ENCODE results near the gene OSBPL5. TPM values are rescaled to one million over a fixed set of nuclear protein-coding genes. Genes with fewer than 3 reads are reported as not detected.

OSBPL5 gene, protein sequence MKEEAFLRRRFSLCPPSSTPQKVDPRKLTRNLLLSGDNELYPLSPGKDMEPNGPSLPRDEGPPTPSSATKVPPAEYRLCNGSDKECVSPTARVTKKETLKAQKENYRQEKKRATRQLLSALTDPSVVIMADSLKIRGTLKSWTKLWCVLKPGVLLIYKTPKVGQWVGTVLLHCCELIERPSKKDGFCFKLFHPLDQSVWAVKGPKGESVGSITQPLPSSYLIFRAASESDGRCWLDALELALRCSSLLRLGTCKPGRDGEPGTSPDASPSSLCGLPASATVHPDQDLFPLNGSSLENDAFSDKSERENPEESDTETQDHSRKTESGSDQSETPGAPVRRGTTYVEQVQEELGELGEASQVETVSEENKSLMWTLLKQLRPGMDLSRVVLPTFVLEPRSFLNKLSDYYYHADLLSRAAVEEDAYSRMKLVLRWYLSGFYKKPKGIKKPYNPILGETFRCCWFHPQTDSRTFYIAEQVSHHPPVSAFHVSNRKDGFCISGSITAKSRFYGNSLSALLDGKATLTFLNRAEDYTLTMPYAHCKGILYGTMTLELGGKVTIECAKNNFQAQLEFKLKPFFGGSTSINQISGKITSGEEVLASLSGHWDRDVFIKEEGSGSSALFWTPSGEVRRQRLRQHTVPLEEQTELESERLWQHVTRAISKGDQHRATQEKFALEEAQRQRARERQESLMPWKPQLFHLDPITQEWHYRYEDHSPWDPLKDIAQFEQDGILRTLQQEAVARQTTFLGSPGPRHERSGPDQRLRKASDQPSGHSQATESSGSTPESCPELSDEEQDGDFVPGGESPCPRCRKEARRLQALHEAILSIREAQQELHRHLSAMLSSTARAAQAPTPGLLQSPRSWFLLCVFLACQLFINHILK
- 1 to 10 TPM; 4.5 to 5.2 TPM for total RNA-seq
- polyA plus RNA-seq, result 1 to 10 TPM in 1 of 2 donors, under 1 TPM in 1; 0.75 to 1.2 TPM

DNA sequence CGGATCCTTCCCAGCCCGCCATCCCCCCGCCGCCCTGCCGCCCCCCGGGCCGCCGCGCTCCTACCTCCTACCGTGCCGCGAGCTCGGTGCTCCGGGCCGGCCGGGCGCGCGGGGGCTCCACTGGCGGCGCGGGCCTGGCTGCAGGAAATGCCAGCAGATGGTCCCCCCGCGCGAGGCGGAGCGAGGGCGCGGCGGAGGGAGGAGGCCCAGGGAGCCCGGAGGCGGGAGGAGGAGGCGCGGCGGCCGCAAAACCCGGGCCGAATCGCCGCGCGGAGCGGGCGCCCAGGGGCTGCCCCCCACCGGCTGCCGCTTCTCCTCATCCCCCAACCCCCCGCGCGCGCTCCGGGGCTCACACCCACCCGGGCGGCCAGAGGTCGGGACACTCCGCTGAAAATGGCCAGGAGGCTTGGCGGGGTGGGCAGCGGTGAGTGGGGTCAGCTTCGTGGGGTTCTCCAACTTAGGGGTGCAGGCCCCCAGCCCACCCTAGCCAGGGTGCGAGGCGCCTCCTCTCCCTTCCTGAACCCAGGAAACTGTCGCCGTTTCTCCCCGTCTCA lies at the start of gene OSBPL5:
TSS of gene OSBPL5 (minus strand) at position 159 of the 554 bp plus-strand sequence. CDS start 36,162 bp downstream, outside the sequence.
- Mint-ChIP-seq H3K27ac (peak within 1 kb of the TSS in 3 of 7 donors; percentile 66 to 86 (median 70)), H3K9me3 (peaks cover 0 to 4% (median 0%) of the 10 kb centered on the region in 8 donors), H3K27me3 (peaks cover 14 to 28% of the 10 kb centered on the region in 2 donors), H3K4me3 (peak within 1 kb of the TSS; percentile 64 to 83 (median 76)), H3K4me1 (peaks cover 6 to 40% (median 28%) of the 10 kb centered on the region in 4 donors), H3K36me3 (no peaks in the 10 kb centered on the region)
- Histone ChIP-seq H3K27me3 (ENCODE audit: insufficient read depth, low read length) (no peaks in the 10 kb centered on the region), H3K4me3 (ENCODE audit: low read length in 2 of 2) (peak within 1 kb of the TSS in 1 of 2 donors; percentile 32), H3K9me3 (ENCODE audit: control insufficient read depth in 1 of 2, low read length in 2 of 2) (no peaks in the 10 kb centered on the region), H3K36me3 (ENCODE audit: insufficient read depth, low read length) (no peaks in the 10 kb centered on the region), H3K4me1 (ENCODE audit: insufficient read depth, low read length) (peaks cover 17% of the 10 kb centered on the region), H3K27ac (ENCODE audit: low read depth, low read length) (no peak within 1 kb of the TSS)
- intact Hi-C loops (cut with micrococcal nuclease), result no loop called here
- ChIA-PET POLR2A (ENCODE audit: partially characterized antibody) (no interaction called here), CTCF (ENCODE audit: partially characterized antibody) (no interaction called here)
- DNase-seq, result peak; percentile 17 to 35 (median 28)

DNA sequence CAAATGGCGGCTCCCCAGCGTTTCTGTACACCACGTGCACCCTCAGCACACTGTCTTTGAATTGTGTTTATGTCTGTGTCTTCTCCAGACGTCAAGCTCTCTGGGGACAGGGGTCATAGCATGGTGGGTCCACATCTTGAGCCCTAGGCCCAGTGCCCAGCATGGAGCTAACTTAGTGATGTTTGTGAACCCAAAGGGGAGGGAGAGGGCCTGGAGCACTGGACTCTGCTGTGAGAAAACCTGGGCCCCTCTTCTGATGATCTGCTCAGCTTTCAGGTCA lies 49.2 kb upstream of the OSBPL5 start:
- H3K4me3 Mint-ChIP-seq, result no peak overlapping the region
- DNase-seq, result no peak
- intact Hi-C loops (cut with micrococcal nuclease), result no loop called here
- Histone ChIP-seq H3K27ac (ENCODE audit: low read depth, low read length) (no peak overlapping the region), H3K4me1 (ENCODE audit: insufficient read depth, low read length) (no peaks in the 10 kb centered on the region), H3K36me3 (ENCODE audit: insufficient read depth, low read length) (no peaks in the 10 kb centered on the region), H3K4me3 (ENCODE audit: low read length in 2 of 2) (no peak overlapping the region), H3K27me3 (ENCODE audit: insufficient read depth, low read length) (no peaks in the 10 kb centered on the region), H3K9me3 (ENCODE audit: control insufficient read depth in 1 of 2, low read length in 2 of 2) (no peaks in the 10 kb centered on the region)
- H3K4me1 Mint-ChIP-seq, result peaks cover 0 to 4% (median 0%) of the 10 kb centered on the region in 4 donors
- H3K27ac Mint-ChIP-seq, result no peak overlapping the region
- peaks cover 0 to 19% (median 8%) of the 10 kb centered on the region in 8 donors for H3K9me3 Mint-ChIP-seq
- CTCF ChIA-PET (ENCODE audit: partially characterized antibody), result interaction anchor here (0.6 kb wide), 1 partner anchor 9 kb away, joined by 3 read pairs; no protein-coding TSS in a partner anchor
- H3K36me3 Mint-ChIP-seq, result no peaks in the 10 kb centered on the region
- POLR2A ChIA-PET (ENCODE audit: partially characterized antibody), result no interaction called here
- H3K27me3 Mint-ChIP-seq, result peaks cover 8 to 22% of the 10 kb centered on the region in 2 donors

DNA sequence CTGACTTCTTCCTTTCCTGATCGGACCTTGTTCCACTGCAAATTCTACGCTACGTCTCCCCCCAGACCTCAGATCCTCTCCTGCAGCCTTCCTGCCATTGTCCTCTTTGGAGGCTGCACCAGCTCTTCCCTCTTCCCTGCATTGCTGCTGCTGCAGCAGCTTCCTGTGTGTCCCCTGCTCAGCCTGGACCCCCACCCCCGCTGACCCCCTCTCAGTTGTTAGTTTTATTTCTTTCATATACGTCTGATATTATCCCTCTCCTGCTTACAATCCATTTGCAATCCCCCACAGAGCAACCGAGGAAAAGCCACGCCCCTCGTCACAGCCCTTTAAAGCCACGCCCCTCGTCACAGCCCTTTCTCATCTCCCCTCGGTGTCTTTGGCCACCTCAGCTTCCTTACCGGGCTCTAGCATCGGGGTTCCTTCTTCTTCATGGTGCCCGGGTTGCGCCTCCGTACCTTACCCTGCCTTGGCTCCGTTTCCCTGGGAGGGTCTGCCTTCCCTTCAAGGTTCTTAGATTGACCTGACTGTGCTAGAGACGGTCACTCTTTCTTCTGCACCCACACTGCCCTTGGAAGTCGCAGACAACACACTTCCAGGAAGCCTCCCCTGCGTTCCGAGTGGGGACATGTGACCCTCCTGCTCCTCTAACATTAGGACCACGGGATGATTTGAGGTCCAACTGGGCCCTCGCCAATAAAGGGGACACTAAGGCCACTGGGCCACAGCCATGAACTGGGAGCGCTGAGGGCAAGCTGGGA lies 48.7 kb upstream of the OSBPL5 start:
- no peaks in the 10 kb centered on the region for H3K36me3 ChIP-seq (ENCODE audit: insufficient read depth, low read length)
- peaks cover 8 to 22% of the 10 kb centered on the region in 2 donors for H3K27me3 Mint-ChIP-seq
- CTCF ChIA-PET (ENCODE audit: partially characterized antibody), result no interaction called here
- peaks cover 0 to 4% (median 0%) of the 10 kb centered on the region in 4 donors for H3K4me1 Mint-ChIP-seq
- H3K9me3 Mint-ChIP-seq, result peaks cover 0 to 19% (median 10%) of the 10 kb centered on the region in 8 donors
- no peak overlapping the region for H3K27ac ChIP-seq (ENCODE audit: low read depth, low read length)
- H3K4me3 Mint-ChIP-seq, result no peak overlapping the region
- H3K27me3 ChIP-seq (ENCODE audit: insufficient read depth, low read length), result no peaks in the 10 kb centered on the region
- H3K9me3 ChIP-seq (ENCODE audit: control insufficient read depth in 1 of 2, low read length in 2 of 2), result no peaks in the 10 kb centered on the region
- no peaks in the 10 kb centered on the region for H3K36me3 Mint-ChIP-seq
- H3K4me1 ChIP-seq (ENCODE audit: insufficient read depth, low read length), result no peaks in the 10 kb centered on the region
- DNase-seq, result no peak
- intact Hi-C loops (cut with micrococcal nuclease), result no loop called here
- no peak overlapping the region for H3K27ac Mint-ChIP-seq
- POLR2A ChIA-PET (ENCODE audit: partially characterized antibody), result no interaction called here
- no peak overlapping the region for H3K4me3 ChIP-seq (ENCODE audit: low read length in 2 of 2)

DNA sequence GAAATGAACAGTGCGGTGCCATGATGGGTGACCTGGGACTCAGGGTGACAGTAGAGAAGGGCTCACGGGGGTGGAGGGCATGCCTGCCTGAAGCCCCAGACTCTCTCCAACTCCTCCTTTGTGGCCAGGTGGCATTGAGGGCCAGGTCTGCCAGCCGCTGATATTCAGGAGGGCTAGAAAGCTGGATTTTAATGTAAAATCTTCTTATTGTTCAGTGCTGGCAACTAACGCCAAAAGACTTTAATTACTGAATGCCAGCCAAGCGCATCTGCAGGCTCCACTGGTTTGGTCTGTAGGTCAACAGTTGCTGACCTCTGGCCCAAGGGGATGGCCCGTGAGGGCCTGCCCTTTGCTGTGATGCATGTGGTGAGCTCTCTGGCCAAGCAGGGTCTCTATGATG lies 43.2 kb upstream of the OSBPL5 start:
- Mint-ChIP-seq H3K36me3 (no peaks in the 10 kb centered on the region), H3K4me1 (peaks cover 0 to 3% (median 0%) of the 10 kb centered on the region in 4 donors), H3K9me3 (peaks cover 0 to 19% (median 10%) of the 10 kb centered on the region in 8 donors), H3K27ac (no peak overlapping the region), H3K4me3 (no peak overlapping the region), H3K27me3 (peaks cover 4 to 11% of the 10 kb centered on the region in 2 donors)
- H3K36me3 ChIP-seq (ENCODE audit: insufficient read depth, low read length), result no peaks in the 10 kb centered on the region
- POLR2A ChIA-PET (ENCODE audit: partially characterized antibody), result no interaction called here
- H3K9me3 ChIP-seq (ENCODE audit: control insufficient read depth in 1 of 2, low read length in 2 of 2), result no peaks in the 10 kb centered on the region
- intact Hi-C loops (cut with micrococcal nuclease), result no loop called here
- no peaks in the 10 kb centered on the region for H3K27me3 ChIP-seq (ENCODE audit: insufficient read depth, low read length)
- no peaks in the 10 kb centered on the region for H3K4me1 ChIP-seq (ENCODE audit: insufficient read depth, low read length)
- H3K4me3 ChIP-seq (ENCODE audit: low read length in 2 of 2), result no peak overlapping the region
- CTCF ChIA-PET (ENCODE audit: partially characterized antibody), result no interaction called here
- no peak for DNase-seq
- no peak overlapping the region for H3K27ac ChIP-seq (ENCODE audit: low read depth, low read length)

DNA sequence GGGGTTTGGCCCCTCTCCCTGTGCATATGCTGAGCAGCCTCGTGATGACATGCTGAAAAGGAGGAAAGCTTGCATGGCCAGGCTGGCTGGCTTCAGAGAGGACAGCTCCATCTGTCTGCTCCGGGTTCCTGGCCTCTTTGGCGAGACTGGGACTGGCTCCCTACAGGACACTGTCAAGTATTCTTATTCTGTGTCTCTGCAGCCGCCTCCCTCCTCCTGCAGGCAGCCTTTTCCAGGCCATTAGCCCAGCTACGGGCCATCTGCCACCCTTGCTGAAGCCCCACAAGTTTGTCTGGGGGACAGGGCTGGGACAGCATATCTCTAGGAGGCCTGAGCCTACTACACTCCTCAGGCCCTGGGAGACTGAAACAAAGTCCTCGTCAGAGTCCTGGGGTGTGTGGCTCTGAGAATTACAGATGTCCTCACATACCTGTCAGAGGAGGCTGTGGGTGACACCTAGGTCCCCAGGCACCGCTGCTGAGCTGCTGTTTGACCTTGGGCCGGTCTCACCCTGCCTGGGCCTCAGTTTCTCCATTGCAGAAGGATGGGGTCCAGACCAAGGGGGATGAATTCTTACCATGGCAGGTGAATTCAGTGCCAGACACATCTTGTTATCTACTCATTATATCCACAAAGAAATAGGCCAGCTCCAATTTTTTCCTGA lies 42.5 kb upstream of the OSBPL5 start:
- H3K4me1 ChIP-seq (ENCODE audit: insufficient read depth, low read length), result no peaks in the 10 kb centered on the region
- peaks cover 5 to 11% of the 10 kb centered on the region in 2 donors for H3K27me3 Mint-ChIP-seq
- CTCF ChIA-PET (ENCODE audit: partially characterized antibody), result no interaction called here

DNA sequence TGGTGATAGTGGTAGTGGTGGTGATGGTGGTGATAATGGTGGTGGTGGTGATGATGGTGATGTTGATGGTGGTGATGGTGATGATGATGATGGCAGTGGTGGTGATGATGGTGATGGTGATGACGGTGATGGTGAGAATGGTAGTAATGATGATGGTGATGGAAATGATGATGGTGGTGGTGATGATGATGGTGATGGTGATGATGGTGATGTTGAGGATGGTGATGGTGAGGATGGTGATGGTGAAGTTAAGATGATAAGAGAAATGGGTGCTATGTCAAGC lies 41.8 kb upstream of the OSBPL5 start:
- ChIA-PET POLR2A (ENCODE audit: partially characterized antibody) (no interaction called here), CTCF (ENCODE audit: partially characterized antibody) (no interaction called here)
- intact Hi-C loops (cut with micrococcal nuclease), result no loop called here
- Mint-ChIP-seq H3K27ac (no peak overlapping the region), H3K4me3 (no peak overlapping the region), H3K36me3 (no peaks in the 10 kb centered on the region), H3K27me3 (peaks cover 8 to 14% of the 10 kb centered on the region in 2 donors), H3K4me1 (peaks cover 0 to 5% (median 0%) of the 10 kb centered on the region in 4 donors), H3K9me3 (peaks cover 0 to 17% (median 9%) of the 10 kb centered on the region in 8 donors)
- DNase-seq, result no peak
- H3K27me3 ChIP-seq (ENCODE audit: insufficient read depth, low read length), result no peaks in the 10 kb centered on the region
- no peak overlapping the region for H3K4me3 ChIP-seq (ENCODE audit: low read length in 2 of 2)
- H3K36me3 ChIP-seq (ENCODE audit: insufficient read depth, low read length), result no peaks in the 10 kb centered on the region
- H3K27ac ChIP-seq (ENCODE audit: low read depth, low read length), result no peak overlapping the region
- no peaks in the 10 kb centered on the region for H3K4me1 ChIP-seq (ENCODE audit: insufficient read depth, low read length)
- H3K9me3 ChIP-seq (ENCODE audit: control insufficient read depth in 1 of 2, low read length in 2 of 2), result no peaks in the 10 kb centered on the region

More for the DNA sequence above, 42.5 kb upstream of the OSBPL5 start:
- no peak for DNase-seq
- Histone ChIP-seq H3K36me3 (ENCODE audit: insufficient read depth, low read length) (no peaks in the 10 kb centered on the region), H3K9me3 (ENCODE audit: control insufficient read depth in 1 of 2, low read length in 2 of 2) (no peaks in the 10 kb centered on the region), H3K27me3 (ENCODE audit: insufficient read depth, low read length) (no peaks in the 10 kb centered on the region), H3K27ac (ENCODE audit: low read depth, low read length) (no peak overlapping the region), H3K4me3 (ENCODE audit: low read length in 2 of 2) (no peak overlapping the region)
- peaks cover 0 to 3% (median 0%) of the 10 kb centered on the region in 4 donors for H3K4me1 Mint-ChIP-seq
- POLR2A ChIA-PET (ENCODE audit: partially characterized antibody), result no interaction called here
- intact Hi-C loops (cut with micrococcal nuclease), result no loop called here
- no peak overlapping the region for H3K4me3 Mint-ChIP-seq
- no peaks in the 10 kb centered on the region for H3K36me3 Mint-ChIP-seq
- H3K9me3 Mint-ChIP-seq, result peaks cover 0 to 19% (median 10%) of the 10 kb centered on the region in 8 donors
- peak overlapping the region in 1 of 7 donors; percentile 21 for H3K27ac Mint-ChIP-seq
